K562 (cell line): ENCODE data around the gene NPC1L1. TPM values are rescaled to one million over a fixed set of nuclear protein-coding genes. Genes with fewer than 3 reads are reported as not detected.

Experiments used
- CEBPB ChIP-seq: fragments of 450-650 bp; IDR thresholded peaks from 2 replicates; pipeline ENCODE4 v1.6.1; 2016; ENCODE audit warnings: missing genetic modification characterization, missing compliant biosample characterization
- CREB3L1 ChIP-seq: fragments of 450-650 bp; IDR thresholded peaks from 2 replicates; pipeline ENCODE4 v1.6.1; 2014; ENCODE audit warnings: low read depth, mild to moderate bottlenecking, moderate library complexity, borderline replicate concordance
- FOXA3 ChIP-seq, 2 experiments: fragments of 450-650 bp in 1 of 2; sonication (generic) in 1 of 2; formaldehyde crosslinking; IDR thresholded peaks in 1 of 2; conservative IDR thresholded peaks in 1 of 2; 2 replicates each; pipeline versions ENCODE4 v1.4.0 to v1.8.0; 2020 to 2022; ENCODE audit warnings: mild to moderate bottlenecking in 2 of 2, missing genetic modification reagents in 1 of 2
- HDAC6 ChIP-seq: IDR thresholded peaks from 2 replicates; pipeline ENCODE4 v1.6.1; 2012; ENCODE audit warnings: low read depth, mild to moderate bottlenecking, control low read depth, inconsistent platforms, low read length, moderate library complexity
- KLF16 ChIP-seq: IDR thresholded peaks from 2 replicates; pipeline ENCODE4 v1.6.1; 2016; ENCODE audit warnings: antibody characterized with exemption
- POLR2AphosphoS5 ChIP-seq: IDR thresholded peaks from 2 replicates; pipeline ENCODE4 v1.6.1; 2011; ENCODE audit warnings: mild to moderate bottlenecking, low read depth, low read length, moderate library complexity; ENCODE audit not compliant: control insufficient read depth, insufficient read depth
- PPARD ChIP-seq: fragments of 250-450 bp; sonication (Bioruptor Pico); IDR thresholded peaks from 2 replicates; pipeline ENCODE4 v1.8.0; 2022; ENCODE audit warnings: inconsistent platforms, mild to moderate bottlenecking, moderate library complexity
- PRPF4 ChIP-seq: fragments of 200-400 bp; formaldehyde crosslinking; IDR thresholded peaks from one replicate; pipeline ENCODE4 v1.6.1; 2017; ENCODE audit warnings: low read length, low read depth, mild to moderate bottlenecking; ENCODE audit not compliant: insufficient read depth, poor library complexity, severe bottlenecking
- RFX5 ChIP-seq: IDR thresholded peaks from 2 replicates; pipeline ENCODE4 v1.6.1; 2011; ENCODE audit warnings: low read depth, mild to moderate bottlenecking, improper control_type of control experiment, low read length
- STAT5A ChIP-seq: IDR thresholded peaks from 2 replicates; pipeline ENCODE4 v1.6.1; 2012; ENCODE audit warnings: low read length, inconsistent platforms, borderline replicate concordance
- TAF15 ChIP-seq: fragments of 200-400 bp; formaldehyde crosslinking; IDR thresholded peaks from 2 replicates; pipeline ENCODE4 v1.6.1; 2017; ENCODE audit warnings: mild to moderate bottlenecking, low read depth, low read length, moderate library complexity
- TFAM ChIP-seq: fragments of 250-450 bp; sonication (Bioruptor Pico); conservative IDR thresholded peaks from 2 replicates; pipeline ENCODE4 v1.5.0; 2021; ENCODE audit warnings: mild to moderate bottlenecking, moderate library complexity
- ZC3H8 ChIP-seq: fragments of 450-650 bp; IDR thresholded peaks from 2 replicates; pipeline ENCODE4 v1.6.1; 2017
- ZNF12 ChIP-seq: sonication (generic); formaldehyde crosslinking; IDR thresholded peaks from 2 replicates; pipeline ENCODE4 v1.4.0; 2020; ENCODE audit warnings: mild to moderate bottlenecking, missing genetic modification reagents
- ZNF23 ChIP-seq: fragments of 250-450 bp; sonication (Bioruptor Pico); IDR thresholded peaks from 2 replicates; pipeline ENCODE4 v1.4.0; 2020; ENCODE audit warnings: mild to moderate bottlenecking
- ZNF586 ChIP-seq: fragments of 450-650 bp; formaldehyde crosslinking; conservative IDR thresholded peaks from 2 replicates; pipeline ENCODE4 v1.4.0; 2020; ENCODE audit warnings: mild to moderate bottlenecking, moderate library complexity
- polyA plus RNA-seq, 8 experiments: library from polyadenylated mRNA; depleted of rRNA in 4 of 8; stranded (reverse) in 5 of 8; unstranded in 3 of 8; fragments of >200 nt; fragmentation: Nextera tagmentation in 2 of 8; fragmentation: Illumina TruSeq in 1 of 8; extraction: Ambion mirVana in 2 of 8; extraction: Trizol in 1 of 8; gene quantifications; 2 replicates each; pipeline versions ENCODE4 v1.2.1 to v1.2.3, GENCODE V29; 2011 to 2014; ENCODE audit warnings: inconsistent platforms in 1 of 8, missing spikeins in 1 of 8
- total RNA-seq, 7 experiments: library from RNA; depleted of rRNA in 6 of 7; stranded (reverse); fragments of >200 nt in 6 of 7; fragmentation: Illumina TruSeq in 2 of 7; extraction: Trizol in 2 of 7; gene quantifications; 2 replicates each; pipeline versions ENCODE4 v1.2.1 to v1.2.3, GENCODE V29; 2011 to 2021; ENCODE audit warnings: low replicate concordance in 1 of 7
- TF ChIP-seq, protein P1 (sequence below), 2 experiments: fragments of 250-450 bp in 1 of 2; fragments of 450-650 bp in 1 of 2; sonication (Bioruptor Pico) in 1 of 2; IDR thresholded peaks; 2 replicates each; pipeline versions ENCODE4 v1.6.1 to v1.8.0; 2016 to 2021; ENCODE audit warnings: mild to moderate bottlenecking in 2 of 2, moderate library complexity in 2 of 2, missing compliant biosample characterization in 1 of 2, missing genetic modification characterization in 1 of 2
- TF ChIP-seq, protein P2 (sequence below): fragments of 200-400 bp; formaldehyde crosslinking; IDR thresholded peaks from 2 replicates; pipeline ENCODE4 v1.6.1; 2017; ENCODE audit warnings: mild to moderate bottlenecking, low read depth, low read length, moderate library complexity
- TF ChIP-seq, protein P3 (sequence below): fragments of 250-450 bp; sonication (Bioruptor Pico); IDR thresholded peaks from 2 replicates; pipeline ENCODE4 v1.8.0; 2022; ENCODE audit warnings: inconsistent platforms, mild to moderate bottlenecking, moderate library complexity, borderline replicate concordance

Gene NPC1L1
- total and polyA plus RNA-seq, 9 of the 15 experiments (the other 6 are each of a cell fraction or from before 2014, with no cell fraction given): 0.01 to 0.18 (median 0.07) TPM; not detected in 4

GRCh38 chr7:44477063-44477830 lies 63.9 kb downstream of the NPC1L1 start (continued):
- TF ChIP-seq, protein P1, sequence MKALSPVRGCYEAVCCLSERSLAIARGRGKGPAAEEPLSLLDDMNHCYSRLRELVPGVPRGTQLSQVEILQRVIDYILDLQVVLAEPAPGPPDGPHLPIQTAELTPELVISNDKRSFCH (CRISPR knock-in tag; IDR thresholded peaks at IDR 0.05): no peak
- TF ChIP-seq, protein P1 (tag; IDR thresholded peaks at IDR 0.05): no peak
- TF ChIP-seq FOXA3 (CRISPR knock-in tag; conservative IDR thresholded peaks at IDR 0.05 in 1 of 2, IDR thresholded peaks at IDR 0.05 in 1 of 2): no peak
- TF ChIP-seq TAF15: no peak
- TF ChIP-seq CEBPB (tag): no peak; the same call in 1 of the 2 replicates
- no peak for TF ChIP-seq CREB3L1
- TF ChIP-seq, protein P2, sequence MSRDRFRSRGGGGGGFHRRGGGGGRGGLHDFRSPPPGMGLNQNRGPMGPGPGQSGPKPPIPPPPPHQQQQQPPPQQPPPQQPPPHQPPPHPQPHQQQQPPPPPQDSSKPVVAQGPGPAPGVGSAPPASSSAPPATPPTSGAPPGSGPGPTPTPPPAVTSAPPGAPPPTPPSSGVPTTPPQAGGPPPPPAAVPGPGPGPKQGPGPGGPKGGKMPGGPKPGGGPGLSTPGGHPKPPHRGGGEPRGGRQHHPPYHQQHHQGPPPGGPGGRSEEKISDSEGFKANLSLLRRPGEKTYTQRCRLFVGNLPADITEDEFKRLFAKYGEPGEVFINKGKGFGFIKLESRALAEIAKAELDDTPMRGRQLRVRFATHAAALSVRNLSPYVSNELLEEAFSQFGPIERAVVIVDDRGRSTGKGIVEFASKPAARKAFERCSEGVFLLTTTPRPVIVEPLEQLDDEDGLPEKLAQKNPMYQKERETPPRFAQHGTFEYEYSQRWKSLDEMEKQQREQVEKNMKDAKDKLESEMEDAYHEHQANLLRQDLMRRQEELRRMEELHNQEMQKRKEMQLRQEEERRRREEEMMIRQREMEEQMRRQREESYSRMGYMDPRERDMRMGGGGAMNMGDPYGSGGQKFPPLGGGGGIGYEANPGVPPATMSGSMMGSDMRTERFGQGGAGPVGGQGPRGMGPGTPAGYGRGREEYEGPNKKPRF: no peak
- no peak for TF ChIP-seq ZNF23
- no peak for TF ChIP-seq ZC3H8
- no peak for TF ChIP-seq ZNF586 (CRISPR knock-in tag)
- TF ChIP-seq PPARD (CRISPR knock-in tag): no peak
- no peak for TF ChIP-seq HDAC6
- TF ChIP-seq RFX5: no peak
- 0 out of 2 replicates have a peak, but pooled peaks have one; percentile 39 for TF ChIP-seq KLF16
- no peak for TF ChIP-seq ZNF12 (CRISPR knock-in tag)
- no peak for TF ChIP-seq PRPF4
- no peak for TF ChIP-seq POLR2AphosphoS5
- no peak for TF ChIP-seq TFAM (CRISPR knock-in tag)
- TF ChIP-seq, protein P3, sequence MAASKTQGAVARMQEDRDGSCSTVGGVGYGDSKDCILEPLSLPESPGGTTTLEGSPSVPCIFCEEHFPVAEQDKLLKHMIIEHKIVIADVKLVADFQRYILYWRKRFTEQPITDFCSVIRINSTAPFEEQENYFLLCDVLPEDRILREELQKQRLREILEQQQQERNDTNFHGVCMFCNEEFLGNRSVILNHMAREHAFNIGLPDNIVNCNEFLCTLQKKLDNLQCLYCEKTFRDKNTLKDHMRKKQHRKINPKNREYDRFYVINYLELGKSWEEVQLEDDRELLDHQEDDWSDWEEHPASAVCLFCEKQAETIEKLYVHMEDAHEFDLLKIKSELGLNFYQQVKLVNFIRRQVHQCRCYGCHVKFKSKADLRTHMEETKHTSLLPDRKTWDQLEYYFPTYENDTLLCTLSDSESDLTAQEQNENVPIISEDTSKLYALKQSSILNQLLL (CRISPR knock-in tag): no peak
- TF ChIP-seq STAT5A: no peak
